MM.1S (cell line): ENCODE results near the gene MSTN.

Experiments
- DNase-seq: peaks from one replicate; pipeline ENCODE4 v3.0.0-alpha.2; 2015
- H2AFZ ChIP-seq: fragments of 300-600 bp; sonication (generic); 2 replicates; pipeline ENCODE4 v1.6.0; 2016; ENCODE audit warnings: antibody characterized with exemption, low read length
- H3F3A ChIP-seq: fragments of 300-600 bp; sonication (generic); 2 replicates; pipeline ENCODE4 v1.6.1; 2016; ENCODE audit warnings: mild to moderate bottlenecking, antibody characterized with exemption, low read length, moderate library complexity, mixed read lengths; ENCODE audit not compliant: insufficient read depth
- H3K27ac ChIP-seq: fragments of 300-600 bp; sonication (generic); 2 replicates; pipeline ENCODE4 v1.5.1; 2016; ENCODE audit warnings: mild to moderate bottlenecking, low read length
- H3K27me3 ChIP-seq: fragments of 300-600 bp; sonication (generic); replicated peaks from 2 replicates; pipeline ENCODE4 v1.6.0; 2016; ENCODE audit warnings: low read length; ENCODE audit not compliant: insufficient read depth
- H3K36me3 ChIP-seq: fragments of 300-600 bp; sonication (generic); replicated peaks from 2 replicates; pipeline ENCODE4 v1.6.1; 2016; ENCODE audit warnings: mild to moderate bottlenecking, low read length, mixed read lengths; ENCODE audit not compliant: insufficient read depth
- H3K4me1 ChIP-seq: fragments of 300-600 bp; sonication (generic); 2 replicates; pipeline ENCODE4 v1.6.1; 2016; ENCODE audit warnings: low read length, mixed read lengths
- H3K4me2 ChIP-seq: fragments of 300-600 bp; sonication (generic); 2 replicates; pipeline ENCODE4 v1.6.0; 2016; ENCODE audit warnings: low read depth, low read length
- H3K4me3 ChIP-seq: fragments of 300-600 bp; sonication (generic); 2 replicates; pipeline ENCODE4 v1.5.1; 2016; ENCODE audit warnings: low read length, mixed read lengths
- H3K79me2 ChIP-seq: fragments of 300-600 bp; sonication (generic); 2 replicates; pipeline ENCODE4 v1.6.1; 2016; ENCODE audit warnings: mixed run types, low read length, mixed read lengths
- H3K9ac ChIP-seq: fragments of 300-600 bp; sonication (generic); 2 replicates; pipeline ENCODE4 v1.6.1; 2016; ENCODE audit warnings: low read length, mixed read lengths
- H3K9me2 ChIP-seq: fragments of 300-600 bp; sonication (generic); replicated peaks from 2 replicates; pipeline ENCODE4 v1.6.1; 2016; ENCODE audit warnings: mild to moderate bottlenecking, low read length, mixed read lengths; ENCODE audit not compliant: insufficient read depth
- H3K9me3 ChIP-seq: fragments of 300-600 bp; sonication (generic); replicated peaks from 2 replicates; pipeline ENCODE4 v1.6.1; 2016; ENCODE audit warnings: mild to moderate bottlenecking, low read length, mixed read lengths; ENCODE audit not compliant: insufficient read depth
- H4K20me1 ChIP-seq: fragments of 300-600 bp; sonication (generic); 2 replicates; pipeline ENCODE4 v1.6.1; 2016; ENCODE audit warnings: mild to moderate bottlenecking, low read length, moderate library complexity, mixed read lengths; ENCODE audit not compliant: insufficient read depth
- CTCF ChIP-seq: fragments of 300-600 bp; sonication (generic); IDR thresholded peaks from 2 replicates; pipeline ENCODE4 v1.5.1; 2016; ENCODE audit warnings: antibody characterized with exemption, low read length, mixed read lengths
- EZH2 ChIP-seq: fragments of 300-600 bp; sonication (generic); optimal IDR thresholded peaks from 2 replicates; pipeline ENCODE3; 2017; ENCODE audit warnings: low read depth, mild to moderate bottlenecking, antibody characterized with exemption, low read length, mixed read lengths
- EZH2phosphoT487 ChIP-seq: fragments of 300-600 bp; sonication (generic); IDR thresholded peaks from 2 replicates; pipeline ENCODE4 v1.6.1; 2018; ENCODE audit warnings: antibody characterized with exemption, low read length

Gene MSTN

DNA sequence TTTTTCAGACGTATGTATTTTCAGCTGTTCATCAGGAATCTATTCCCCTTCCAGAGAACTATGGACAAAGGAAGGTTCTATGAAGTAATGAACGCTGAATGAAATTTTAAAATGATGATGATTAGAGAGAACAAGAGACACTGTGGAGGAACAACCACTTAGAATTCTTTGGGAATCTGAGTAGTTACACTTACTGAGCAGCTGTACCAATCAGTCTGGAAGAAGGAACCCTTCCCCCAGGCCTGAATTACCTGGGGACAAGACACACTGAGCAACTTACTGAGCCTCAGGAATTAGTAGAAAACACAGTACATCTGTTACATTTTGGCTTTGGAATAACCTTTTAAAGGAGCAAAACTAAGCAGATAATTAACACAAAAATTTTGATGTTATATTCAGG is 1.9 kb downstream of the MSTN start:
- Histone ChIP-seq H4K20me1 (no peaks in the 10 kb centered on the region), H3K4me2 (no peak overlapping the region), H3F3A (no peaks in the 10 kb centered on the region), H3K27me3 (no peaks in the 10 kb centered on the region), H3K27ac (no peak overlapping the region), H3K9ac (no peak overlapping the region), H2AFZ (no peak overlapping the region), H3K4me1 (no peaks in the 10 kb centered on the region), H3K9me3 (no peaks in the 10 kb centered on the region), H3K36me3 (no peaks in the 10 kb centered on the region), H3K9me2 (no peaks in the 10 kb centered on the region), H3K79me2 (no peaks in the 10 kb centered on the region), H3K4me3 (no peak overlapping the region)
- TF ChIP-seq EZH2phosphoT487 (no peak), EZH2 (no peak), CTCF (no peak)
- DNase-seq = no peak

DNA sequence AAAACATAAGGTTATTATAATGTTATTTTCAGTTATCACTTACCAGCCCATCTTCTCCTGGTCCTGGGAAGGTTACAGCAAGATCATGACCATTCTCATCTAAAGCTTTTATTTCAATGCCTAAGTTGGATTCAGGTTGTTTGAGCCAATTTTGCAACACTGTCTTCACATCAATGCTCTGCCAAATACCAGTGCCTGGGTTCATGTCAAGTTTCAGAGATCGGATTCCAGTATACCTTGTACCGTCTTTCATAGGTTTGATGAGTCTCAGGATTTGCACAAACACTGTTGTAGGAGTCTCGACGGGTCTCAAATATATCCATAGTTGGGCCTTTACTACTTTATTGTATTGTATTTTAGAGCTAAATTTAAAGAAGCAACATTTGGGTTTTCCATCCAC is 2.5 kb downstream of the MSTN start:
- no peak overlapping the region for H3K27ac ChIP-seq
- H3K27me3 ChIP-seq = no peaks in the 10 kb centered on the region
- H3K36me3 ChIP-seq = no peaks in the 10 kb centered on the region
- H3K79me2 ChIP-seq = no peaks in the 10 kb centered on the region
- no peaks in the 10 kb centered on the region for H3K9me3 ChIP-seq
- no peak for TF ChIP-seq EZH2phosphoT487
- TF ChIP-seq EZH2 = no peak
- TF ChIP-seq CTCF = no peak
- DNase-seq = no peak
- no peak overlapping the region for H3K4me2 ChIP-seq
- H3F3A ChIP-seq = no peaks in the 10 kb centered on the region
- no peak overlapping the region for H3K9ac ChIP-seq
- no peaks in the 10 kb centered on the region for H3K4me1 ChIP-seq
- no peaks in the 10 kb centered on the region for H3K9me2 ChIP-seq
- no peaks in the 10 kb centered on the region for H4K20me1 ChIP-seq
- no peak overlapping the region for H3K4me3 ChIP-seq
- no peak overlapping the region for H2AFZ ChIP-seq

GRCh38 chr2:190053426-190053825 is 9.1 kb downstream of the MSTN start:
- H3K27ac ChIP-seq = no peak overlapping the region
- no peaks in the 10 kb centered on the region for H3K4me1 ChIP-seq
- H3K27me3 ChIP-seq = no peaks in the 10 kb centered on the region
- TF ChIP-seq CTCF (no peak), EZH2phosphoT487 (no peak), EZH2 (no peak)
- no peaks in the 10 kb centered on the region for H3K9me3 ChIP-seq
- no peaks in the 10 kb centered on the region for H3K9me2 ChIP-seq
- no peaks in the 10 kb centered on the region for H4K20me1 ChIP-seq
- H3K9ac ChIP-seq = no peak overlapping the region
- no peak for DNase-seq
- H3K79me2 ChIP-seq = no peaks in the 10 kb centered on the region
- H3K4me3 ChIP-seq = no peak overlapping the region
- H3K4me2 ChIP-seq = no peak overlapping the region
- no peak overlapping the region for H2AFZ ChIP-seq
- H3K36me3 ChIP-seq = no peaks in the 10 kb centered on the region
- no peaks in the 10 kb centered on the region for H3F3A ChIP-seq
